HepG2 (cell line): Measurements from ENCODE around the gene FOSB. TPM values are rescaled to one million over a fixed set of nuclear protein-coding genes. Genes with fewer than 3 reads are reported as not detected.
A peak's percentile ranks its signal among the peaks of the same experiment; 100 is the strongest.

ENCODE experiments used
- ASH2L ChIP-seq: fragments of 300-600, 200-600 bp; sonication (generic); IDR thresholded peaks from 2 replicates; pipeline ENCODE4 v1.7.0; 2017; ENCODE audit warnings: low read depth, mild to moderate bottlenecking, moderate library complexity, mixed read lengths, low read length; ENCODE audit not compliant: insufficient read length
- BRCA1 ChIP-seq: sonication (generic); formaldehyde crosslinking; IDR thresholded peaks from 2 replicates; pipeline ENCODE4 v1.4.0; 2020; ENCODE audit warnings: missing genetic modification reagents
- CAMTA2 ChIP-seq: sonication (generic); formaldehyde crosslinking; IDR thresholded peaks from 2 replicates; pipeline ENCODE4 v1.4.0; 2020; ENCODE audit warnings: mild to moderate bottlenecking, missing genetic modification reagents, borderline replicate concordance
- DR1 ChIP-seq: sonication (generic); formaldehyde crosslinking; IDR thresholded peaks from 2 replicates; pipeline ENCODE4 v1.8.0; 2021; ENCODE audit warnings: mild to moderate bottlenecking, missing genetic modification reagents, inconsistent platforms
- ERF ChIP-seq: IDR thresholded peaks from 2 replicates; pipeline ENCODE4 v1.6.1; 2018; ENCODE audit warnings: missing biosample characterization, missing genetic modification reagents
- MED1 ChIP-seq: sonication (generic); formaldehyde crosslinking; IDR thresholded peaks from 2 replicates; pipeline ENCODE4 v1.4.0; 2020; ENCODE audit warnings: missing genetic modification reagents
- NONO ChIP-seq, 2 experiments: fragments of 450-650 bp in 1 of 2; sonication (generic) in 1 of 2; formaldehyde crosslinking in 1 of 2; IDR thresholded peaks in 1 of 2; conservative IDR thresholded peaks in 1 of 2; 2 replicates each; pipeline versions ENCODE4 v1.6.1 to v1.8.0; 2017 to 2022; ENCODE audit warnings: mild to moderate bottlenecking in 1 of 2, missing genetic modification reagents in 1 of 2, moderate library complexity in 1 of 2
- RAD21 ChIP-seq: fragments of 450-650 bp; formaldehyde crosslinking; IDR thresholded peaks from 2 replicates; pipeline ENCODE4 v1.5.0; 2020; ENCODE audit warnings: mild to moderate bottlenecking
- RFX3 ChIP-seq: IDR thresholded peaks from 2 replicates; pipeline ENCODE4 v1.6.1; 2016; ENCODE audit warnings: missing biosample characterization, missing genetic modification reagents
- SKI ChIP-seq: fragments of 450-650 bp; IDR thresholded peaks from one replicate; pipeline ENCODE4 v1.6.1; 2018; ENCODE audit warnings: mild to moderate bottlenecking; ENCODE audit not compliant: partially characterized antibody
- SRY ChIP-seq: sonication (generic); formaldehyde crosslinking; IDR thresholded peaks from 2 replicates; pipeline ENCODE4 v1.8.0; 2022; ENCODE audit warnings: mild to moderate bottlenecking, missing genetic modification reagents
- ZBTB20 ChIP-seq: sonication (generic); formaldehyde crosslinking; IDR thresholded peaks from 2 replicates; pipeline ENCODE4 v1.8.1; 2023; ENCODE audit warnings: missing genetic modification reagents, low read depth, mild to moderate bottlenecking, borderline replicate concordance
- ZNF256 ChIP-seq: sonication (generic); formaldehyde crosslinking; conservative IDR thresholded peaks from 2 replicates; pipeline ENCODE4 v1.4.0; 2020; ENCODE audit warnings: missing genetic modification reagents
- ZNF713 ChIP-seq: sonication (generic); formaldehyde crosslinking; IDR thresholded peaks from 2 replicates; pipeline ENCODE4 v1.4.0; 2020; ENCODE audit warnings: mild to moderate bottlenecking, missing genetic modification reagents
- ZNF883 ChIP-seq: sonication (generic); formaldehyde crosslinking; IDR thresholded peaks from 2 replicates; pipeline ENCODE4 v1.5.1; 2020; ENCODE audit warnings: mild to moderate bottlenecking, missing genetic modification reagents; ENCODE audit errors: not compliant biosample characterization
- polyA plus RNA-seq, 8 experiments: library from polyadenylated mRNA; depleted of rRNA in 3 of 8; stranded (reverse) in 7 of 8; unstranded in 1 of 8; fragments of >200 nt; fragmentation: Illumina TruSeq in 4 of 8; extraction: Trizol in 4 of 8; gene quantifications; 2 replicates each; pipeline versions ENCODE4 v1.2.1 to v1.2.3, GENCODE V29; 2011 to 2016; ENCODE audit warnings: low read depth in 4 of 8, missing spikeins in 1 of 8, mixed read lengths in 1 of 8; ENCODE audit not compliant: insufficient read depth in 1 of 8
- total RNA-seq, 5 experiments: library from RNA; depleted of rRNA; stranded (reverse); fragments of >200 nt; fragmentation: Illumina TruSeq; extraction: Trizol; gene quantifications; 2 replicates each; pipeline ENCODE4 v1.2.3, GENCODE V29; 2016; ENCODE audit warnings: low read depth in 1 of 5
- TF ChIP-seq, protein P1 (sequence below): sonication (generic); formaldehyde crosslinking; IDR thresholded peaks from 2 replicates; pipeline ENCODE4 v1.5.1; 2020; ENCODE audit warnings: mild to moderate bottlenecking, missing genetic modification reagents, moderate library complexity
- TF ChIP-seq, protein P2 (sequence below): sonication (generic); formaldehyde crosslinking; IDR thresholded peaks from 2 replicates; pipeline ENCODE4 v1.8.0; 2023; ENCODE audit warnings: mild to moderate bottlenecking, missing genetic modification reagents
- TF ChIP-seq, protein P3 (sequence below): sonication (generic); formaldehyde crosslinking; IDR thresholded peaks from 2 replicates; pipeline ENCODE4 v1.4.0; 2020; ENCODE audit warnings: missing genetic modification reagents
- TF ChIP-seq, protein P4 (sequence below): sonication (generic); formaldehyde crosslinking; IDR thresholded peaks from 2 replicates; pipeline ENCODE4; 2020; ENCODE audit warnings: missing genetic modification reagents, mild to moderate bottlenecking, borderline replicate concordance

Gene FOSB
- total and polyA plus RNA-seq, 2 of the 13 experiments (the other 11 are each of a cell fraction or from before 2014, with no cell fraction given): 2.8 to 6.0 TPM

DNA sequence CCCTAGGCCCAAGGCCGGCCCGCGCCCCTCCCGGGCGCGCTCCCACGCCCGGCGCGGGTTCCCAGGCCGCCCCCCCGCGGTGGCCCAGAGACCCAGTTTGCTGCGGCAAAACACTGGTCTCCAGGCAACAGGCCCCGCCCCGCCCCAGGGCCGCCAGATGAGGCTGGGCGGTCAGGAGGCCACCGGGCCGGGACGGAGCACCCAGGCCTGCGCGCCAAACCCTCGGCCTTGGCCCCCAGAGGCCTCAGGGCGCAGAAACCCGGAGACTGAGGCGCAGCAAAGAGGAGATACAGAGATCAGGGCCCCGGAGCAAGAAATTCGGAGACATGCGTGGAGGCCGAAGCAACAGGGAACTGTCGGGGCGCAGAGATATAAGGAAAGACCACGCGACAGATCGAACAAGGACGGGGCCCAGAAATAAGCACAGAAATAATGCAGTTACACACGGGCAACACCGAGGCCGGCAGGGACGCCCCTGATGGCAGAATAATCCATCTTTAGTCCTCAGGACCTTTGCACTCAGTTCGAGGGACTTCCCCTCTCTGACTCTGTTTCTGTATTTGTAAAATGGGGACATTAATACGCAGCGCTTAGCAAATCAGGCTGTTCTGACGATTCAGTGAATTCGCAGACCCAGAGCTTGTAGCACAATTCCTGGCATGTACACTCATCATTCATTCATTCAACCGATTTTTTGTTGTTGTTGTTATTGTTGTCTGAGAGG lies 23.3 kb upstream of the FOSB start (continued):
- TF ChIP-seq, protein P1, sequence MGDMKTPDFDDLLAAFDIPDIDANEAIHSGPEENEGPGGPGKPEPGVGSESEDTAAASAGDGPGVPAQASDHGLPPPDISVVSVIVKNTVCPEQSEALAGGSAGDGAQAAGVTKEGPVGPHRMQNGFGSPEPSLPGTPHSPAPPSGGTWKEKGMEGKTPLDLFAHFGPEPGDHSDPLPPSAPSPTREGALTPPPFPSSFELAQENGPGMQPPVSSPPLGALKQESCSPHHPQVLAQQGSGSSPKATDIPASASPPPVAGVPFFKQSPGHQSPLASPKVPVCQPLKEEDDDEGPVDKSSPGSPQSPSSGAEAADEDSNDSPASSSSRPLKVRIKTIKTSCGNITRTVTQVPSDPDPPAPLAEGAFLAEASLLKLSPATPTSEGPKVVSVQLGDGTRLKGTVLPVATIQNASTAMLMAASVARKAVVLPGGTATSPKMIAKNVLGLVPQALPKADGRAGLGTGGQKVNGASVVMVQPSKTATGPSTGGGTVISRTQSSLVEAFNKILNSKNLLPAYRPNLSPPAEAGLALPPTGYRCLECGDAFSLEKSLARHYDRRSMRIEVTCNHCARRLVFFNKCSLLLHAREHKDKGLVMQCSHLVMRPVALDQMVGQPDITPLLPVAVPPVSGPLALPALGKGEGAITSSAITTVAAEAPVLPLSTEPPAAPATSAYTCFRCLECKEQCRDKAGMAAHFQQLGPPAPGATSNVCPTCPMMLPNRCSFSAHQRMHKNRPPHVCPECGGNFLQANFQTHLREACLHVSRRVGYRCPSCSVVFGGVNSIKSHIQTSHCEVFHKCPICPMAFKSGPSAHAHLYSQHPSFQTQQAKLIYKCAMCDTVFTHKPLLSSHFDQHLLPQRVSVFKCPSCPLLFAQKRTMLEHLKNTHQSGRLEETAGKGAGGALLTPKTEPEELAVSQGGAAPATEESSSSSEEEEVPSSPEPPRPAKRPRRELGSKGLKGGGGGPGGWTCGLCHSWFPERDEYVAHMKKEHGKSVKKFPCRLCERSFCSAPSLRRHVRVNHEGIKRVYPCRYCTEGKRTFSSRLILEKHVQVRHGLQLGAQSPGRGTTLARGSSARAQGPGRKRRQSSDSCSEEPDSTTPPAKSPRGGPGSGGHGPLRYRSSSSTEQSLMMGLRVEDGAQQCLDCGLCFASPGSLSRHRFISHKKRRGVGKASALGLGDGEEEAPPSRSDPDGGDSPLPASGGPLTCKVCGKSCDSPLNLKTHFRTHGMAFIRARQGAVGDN: peak; percentile 78
- TF ChIP-seq RFX3 (CRISPR knock-in tag) (peak; percentile 86), ZNF713 (CRISPR knock-in tag) (no peak), ZNF256 (CRISPR knock-in tag) (no peak), SKI (peak; percentile 65), NONO (IDR thresholded peaks at IDR 0.05) (no peak), NONO (CRISPR knock-in tag; conservative IDR thresholded peaks at IDR 0.05) (0 out of 2 replicates have a peak, but pooled peaks have one; percentile 26), ZBTB20 (CRISPR knock-in tag) (peak; percentile 33; the same call in 1 of the 2 replicates), ZNF883 (no peak), MED1 (CRISPR knock-in tag) (peak; percentile 48; the same call in 1 of the 2 replicates), SRY (CRISPR knock-in tag) (no peak), BRCA1 (CRISPR knock-in tag) (peak; percentile 59; the same call in 1 of the 2 replicates), RAD21 (CRISPR knock-in tag) (peak; percentile 45; the same call in 1 of the 2 replicates), DR1 (0 out of 2 replicates have a peak, but pooled peaks have one; percentile 38), ASH2L (peak; percentile 56), CAMTA2 (CRISPR knock-in tag) (no peak), ERF (CRISPR knock-in tag) (peak; percentile 67)
- TF ChIP-seq, protein P2, sequence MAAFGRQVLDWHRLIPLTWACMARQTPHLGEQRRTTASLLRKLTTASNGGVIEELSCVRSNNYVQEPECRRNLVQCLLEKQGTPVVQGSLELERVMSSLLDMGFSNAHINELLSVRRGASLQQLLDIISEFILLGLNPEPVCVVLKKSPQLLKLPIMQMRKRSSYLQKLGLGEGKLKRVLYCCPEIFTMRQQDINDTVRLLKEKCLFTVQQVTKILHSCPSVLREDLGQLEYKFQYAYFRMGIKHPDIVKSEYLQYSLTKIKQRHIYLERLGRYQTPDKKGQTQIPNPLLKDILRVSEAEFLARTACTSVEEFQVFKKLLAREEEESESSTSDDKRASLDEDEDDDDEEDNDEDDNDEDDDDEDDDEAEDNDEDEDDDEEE (CRISPR knock-in tag): no peak
- TF ChIP-seq, protein P3, sequence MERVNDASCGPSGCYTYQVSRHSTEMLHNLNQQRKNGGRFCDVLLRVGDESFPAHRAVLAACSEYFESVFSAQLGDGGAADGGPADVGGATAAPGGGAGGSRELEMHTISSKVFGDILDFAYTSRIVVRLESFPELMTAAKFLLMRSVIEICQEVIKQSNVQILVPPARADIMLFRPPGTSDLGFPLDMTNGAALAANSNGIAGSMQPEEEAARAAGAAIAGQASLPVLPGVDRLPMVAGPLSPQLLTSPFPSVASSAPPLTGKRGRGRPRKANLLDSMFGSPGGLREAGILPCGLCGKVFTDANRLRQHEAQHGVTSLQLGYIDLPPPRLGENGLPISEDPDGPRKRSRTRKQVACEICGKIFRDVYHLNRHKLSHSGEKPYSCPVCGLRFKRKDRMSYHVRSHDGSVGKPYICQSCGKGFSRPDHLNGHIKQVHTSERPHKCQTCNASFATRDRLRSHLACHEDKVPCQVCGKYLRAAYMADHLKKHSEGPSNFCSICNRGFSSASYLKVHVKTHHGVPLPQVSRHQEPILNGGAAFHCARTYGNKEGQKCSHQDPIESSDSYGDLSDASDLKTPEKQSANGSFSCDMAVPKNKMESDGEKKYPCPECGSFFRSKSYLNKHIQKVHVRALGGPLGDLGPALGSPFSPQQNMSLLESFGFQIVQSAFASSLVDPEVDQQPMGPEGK (CRISPR knock-in tag): peak; percentile 91
- TF ChIP-seq, protein P4, sequence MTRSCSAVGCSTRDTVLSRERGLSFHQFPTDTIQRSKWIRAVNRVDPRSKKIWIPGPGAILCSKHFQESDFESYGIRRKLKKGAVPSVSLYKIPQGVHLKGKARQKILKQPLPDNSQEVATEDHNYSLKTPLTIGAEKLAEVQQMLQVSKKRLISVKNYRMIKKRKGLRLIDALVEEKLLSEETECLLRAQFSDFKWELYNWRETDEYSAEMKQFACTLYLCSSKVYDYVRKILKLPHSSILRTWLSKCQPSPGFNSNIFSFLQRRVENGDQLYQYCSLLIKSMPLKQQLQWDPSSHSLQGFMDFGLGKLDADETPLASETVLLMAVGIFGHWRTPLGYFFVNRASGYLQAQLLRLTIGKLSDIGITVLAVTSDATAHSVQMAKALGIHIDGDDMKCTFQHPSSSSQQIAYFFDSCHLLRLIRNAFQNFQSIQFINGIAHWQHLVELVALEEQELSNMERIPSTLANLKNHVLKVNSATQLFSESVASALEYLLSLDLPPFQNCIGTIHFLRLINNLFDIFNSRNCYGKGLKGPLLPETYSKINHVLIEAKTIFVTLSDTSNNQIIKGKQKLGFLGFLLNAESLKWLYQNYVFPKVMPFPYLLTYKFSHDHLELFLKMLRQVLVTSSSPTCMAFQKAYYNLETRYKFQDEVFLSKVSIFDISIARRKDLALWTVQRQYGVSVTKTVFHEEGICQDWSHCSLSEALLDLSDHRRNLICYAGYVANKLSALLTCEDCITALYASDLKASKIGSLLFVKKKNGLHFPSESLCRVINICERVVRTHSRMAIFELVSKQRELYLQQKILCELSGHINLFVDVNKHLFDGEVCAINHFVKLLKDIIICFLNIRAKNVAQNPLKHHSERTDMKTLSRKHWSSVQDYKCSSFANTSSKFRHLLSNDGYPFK (CRISPR knock-in tag): peak; percentile 19; the same call in 1 of the 2 replicates
